IMR-90 (cell line): ENCODE results near the gene SH3GL2. TPM values are rescaled to one million over a fixed set of nuclear protein-coding genes. Genes with fewer than 3 reads are reported as not detected.

Experiments
- ATAC-seq: fragments of 200-7000 bp; cut with Tn5 transposase; 2 replicates; pipeline ENCODE4 v1.9.1; 2020; ENCODE audit warnings: low read depth, mild to moderate bottlenecking, moderate library complexity
- BruUV-seq: library from RNA; stranded (reverse); fragments of 400-500 nt; replicated peaks from 2 replicates; lab custom pipeline; 2021; lab: Mats Ljungman, UMichigan
- CTCF ChIA-PET: fragments of 300-600 bp; formaldehyde crosslinking; extraction: SDS; loops from one replicate; lab custom pipeline; 2021; ENCODE audit warnings: antibody characterized with exemption; lab: Yijun Ruan, JAX
- POLR2A ChIA-PET: fragments of 300-600 bp; sonication (Branson Sonifier 250); formaldehyde crosslinking; loops from one replicate; lab custom pipeline; 2022; ENCODE audit warnings: antibody characterized with exemption; ENCODE audit not compliant: unreplicated experiment; lab: Charles Lee
- DNase-seq: peaks from one replicate; pipeline ENCODE4 v3.0.0; 2013
- H2AFZ ChIP-seq: replicated peaks from 2 replicates; pipeline ENCODE3; 2013; ENCODE audit warnings: low read length, mild to moderate bottlenecking; ENCODE audit not compliant: poor library complexity
- H2AK5ac ChIP-seq: 2 replicates; pipeline ENCODE4 v1.6.1; 2013; ENCODE audit warnings: low read depth, low read length, inconsistent platforms
- H2AK9ac ChIP-seq: replicated peaks from 2 replicates; pipeline ENCODE3; 2013; ENCODE audit warnings: mild to moderate bottlenecking, low read depth, low read length, moderate library complexity; ENCODE audit not compliant: poor library complexity
- H2BK120ac ChIP-seq: 2 replicates; pipeline ENCODE4 v1.6.1; 2013; ENCODE audit warnings: low read depth, low read length, inconsistent platforms
- H2BK15ac ChIP-seq: 3 replicates; pipeline ENCODE4 v1.6.1; 2013; ENCODE audit warnings: low read depth, low read length, inconsistent platforms
- H2BK20ac ChIP-seq: 2 replicates; pipeline ENCODE4 v1.6.1; 2013; ENCODE audit warnings: low read depth, mild to moderate bottlenecking, inconsistent platforms, low read length, moderate library complexity
- H2BK5ac ChIP-seq: 2 replicates; pipeline ENCODE4 v1.6.1; 2013; ENCODE audit warnings: mild to moderate bottlenecking, low read depth, low read length, inconsistent platforms; ENCODE audit not compliant: poor library complexity, severe bottlenecking
- H3K14ac ChIP-seq: replicated peaks from 2 replicates; pipeline ENCODE4 v1.6.1; 2013; ENCODE audit warnings: low read depth, low read length, inconsistent platforms
- H3K18ac ChIP-seq: 2 replicates; pipeline ENCODE4 v1.6.1; 2013; ENCODE audit warnings: low read depth, low read length, control low read depth
- H3K23ac ChIP-seq: 2 replicates; pipeline ENCODE4 v1.6.1; 2013; ENCODE audit warnings: low read depth, low read length, inconsistent platforms
- H3K27ac ChIP-seq: 2 replicates; pipeline ENCODE4 v1.5.1; 2013; ENCODE audit warnings: mild to moderate bottlenecking, control low read depth, low read length; ENCODE audit not compliant: insufficient read depth
- H3K27me3 ChIP-seq: 2 replicates; pipeline ENCODE4 v1.6.1; 2013; ENCODE audit warnings: low read length; ENCODE audit not compliant: control insufficient read depth, insufficient read depth
- H3K36me3 ChIP-seq: 2 replicates; pipeline ENCODE4 v1.6.1; 2013; ENCODE audit warnings: low read length, mixed read lengths; ENCODE audit not compliant: control insufficient read depth, insufficient read depth
- H3K4ac ChIP-seq: 2 replicates; pipeline ENCODE4 v1.6.1; 2013; ENCODE audit warnings: low read depth, low read length, inconsistent platforms
- H3K4me1 ChIP-seq: 2 replicates; pipeline ENCODE4 v1.6.1; 2013; ENCODE audit warnings: low read length, mixed read lengths; ENCODE audit not compliant: control insufficient read depth, insufficient read depth
- H3K4me2 ChIP-seq: 2 replicates; pipeline ENCODE4 v1.6.1; 2013; ENCODE audit warnings: low read depth, mild to moderate bottlenecking, control low read depth, low read length, moderate library complexity
- H3K4me3 ChIP-seq: 2 replicates; pipeline ENCODE4 v1.5.1; 2013; ENCODE audit warnings: low read depth, mild to moderate bottlenecking, control low read depth, low read length, moderate library complexity; ENCODE audit not compliant: insufficient read depth
- H3K56ac ChIP-seq: 2 replicates; pipeline ENCODE4 v1.6.1; 2013; ENCODE audit warnings: low read length, inconsistent platforms; ENCODE audit not compliant: insufficient read depth; ENCODE audit errors: extremely low read depth
- H3K79me1 ChIP-seq, 2 experiments: 2 replicates each; pipeline ENCODE4 v1.6.1; 2013; ENCODE audit warnings: low read length in 2 of 2, inconsistent platforms in 1 of 2, low read depth in 1 of 2
- H3K9ac ChIP-seq: 2 replicates; pipeline ENCODE4 v1.6.1; 2013; ENCODE audit warnings: low read depth, low read length, control low read depth
- H3K9me1 ChIP-seq: 2 replicates; pipeline ENCODE4 v1.6.1; 2013; ENCODE audit warnings: low read length, inconsistent platforms; ENCODE audit not compliant: insufficient read depth
- H3K9me3 ChIP-seq: 2 replicates; pipeline ENCODE4 v1.6.1; 2013; ENCODE audit warnings: low read length; ENCODE audit not compliant: control insufficient read depth, insufficient read depth
- H4K20me1 ChIP-seq: 2 replicates; pipeline ENCODE4 v1.6.1; 2013; ENCODE audit warnings: low read length, inconsistent platforms; ENCODE audit not compliant: insufficient read depth
- H4K5ac ChIP-seq: 2 replicates; pipeline ENCODE4 v1.6.1; 2013; ENCODE audit warnings: mild to moderate bottlenecking, low read depth, low read length, control low read depth
- H4K8ac ChIP-seq, 2 experiments: 2 replicates each; pipeline ENCODE4 v1.6.1; 2013; ENCODE audit warnings: low read depth in 2 of 2, low read length in 2 of 2, control low read depth in 1 of 2, inconsistent platforms in 1 of 2
- H4K91ac ChIP-seq: 2 replicates; pipeline ENCODE4 v1.6.1; 2013; ENCODE audit warnings: low read depth, low read length, inconsistent platforms; ENCODE audit not compliant: insufficient read depth
- BHLHE40 ChIP-seq: fragments of 150-350 bp; IDR thresholded peaks from 2 replicates; pipeline ENCODE4 v1.6.1; 2016; ENCODE audit warnings: mild to moderate bottlenecking, low read depth, low read length
- CEBPB ChIP-seq: IDR thresholded peaks from 2 replicates; pipeline ENCODE4 v1.6.1; 2012; ENCODE audit warnings: low read depth, low read length, improper control_type of control experiment
- FOS ChIP-seq: fragments of 150-350 bp; IDR thresholded peaks from 2 replicates; pipeline ENCODE4 v1.6.1; 2016; ENCODE audit warnings: low read depth, low read length
- MAFK ChIP-seq: IDR thresholded peaks from 2 replicates; pipeline ENCODE4 v1.6.1; 2012; ENCODE audit warnings: low read depth, low read length, improper control_type of control experiment
- MAZ ChIP-seq: IDR thresholded peaks from 2 replicates; pipeline ENCODE4 v1.6.1; 2012; ENCODE audit warnings: low read depth, mild to moderate bottlenecking, low read length, improper control_type of control experiment, moderate library complexity, borderline replicate concordance
- RCOR1 ChIP-seq: IDR thresholded peaks from 2 replicates; pipeline ENCODE4 v1.6.1; 2012; ENCODE audit warnings: mild to moderate bottlenecking, low read length, improper control_type of control experiment; ENCODE audit not compliant: insufficient replicate concordance
- RFX5 ChIP-seq: IDR thresholded peaks from 2 replicates; pipeline ENCODE4 v1.8.0; 2012; ENCODE audit warnings: low read depth, mild to moderate bottlenecking, low read length, moderate library complexity
- SMC3 ChIP-seq: fragments of 150-350 bp; IDR thresholded peaks from 2 replicates; pipeline ENCODE4 v1.6.1; 2016; ENCODE audit warnings: low read depth, mild to moderate bottlenecking, antibody characterized with exemption, low read length, moderate library complexity
- WGBS, 2 experiments: methylation state at CpG; one replicate each; pipeline versions ENCODE4 v1.1.5 to v1.1.7; 2013; ENCODE audit warnings: missing lambda C conversion rate in 2 of 2; ENCODE audit not compliant: insufficient read length in 1 of 2; ENCODE audit errors: extremely low coverage in 2 of 2; 5-methylcytosine and 5-hydroxymethylcytosine counted together
- dilution Hi-C: fragments of 300-500 bp; cut with HindIII; formaldehyde crosslinking; loops from one replicate; pipeline ENCODE4 v1.14.3; 2018; ENCODE audit warnings: low sequenced_read_pairs; ENCODE audit not compliant: unreplicated experiment
- in situ Hi-C: fragments of 300-500 bp; cut with MboI; formaldehyde crosslinking; loops from 3 replicates; pipeline ENCODE4 v1.14.3; 2019; ENCODE audit warnings: low sequenced_read_pairs, inconsistent platforms, mixed read lengths
- intact Hi-C: fragments of 100-400 bp; cut with micrococcal nuclease; formaldehyde crosslinking; loops from 2 replicates; pipeline ENCODE4 v1.10.0; 2022
- polyA plus RNA-seq, 3 experiments: library from polyadenylated mRNA; depleted of rRNA; stranded (reverse); fragments of >200 nt; gene quantifications; 2 replicates each; pipeline ENCODE4 v1.2.3, GENCODE V29; 2012; ENCODE audit warnings: low replicate concordance in 1 of 3
- total RNA-seq: library from RNA; depleted of rRNA; stranded (reverse); fragments of >200 nt; gene quantifications from 2 replicates; pipeline ENCODE4 v1.2.3, GENCODE V29; 2012
- TF ChIP-seq, protein P1 (sequence below): fragments of 150-350 bp; IDR thresholded peaks from 2 replicates; pipeline ENCODE4 v1.6.1; 2017; ENCODE audit warnings: mild to moderate bottlenecking, antibody characterized with exemption, low read length, low read depth

SH3GL2 gene
- total and polyA plus RNA-seq, 2 of the 4 experiments (the other 2 are of a cell fraction): under 0.01 to 0.05 TPM

GRCh38 chr9:17726298-17726697 is 147.4 kb downstream of the SH3GL2 start:
- DNase-seq: no peak
- no peak overlapping the region for H2AK9ac ChIP-seq
- no peak for ATAC-seq
- H2BK15ac ChIP-seq: no peak overlapping the region
- H4K20me1 ChIP-seq: no peaks in the 10 kb centered on the region
- TF ChIP-seq CEBPB: no peak
- TF ChIP-seq RCOR1: no peak
- TF ChIP-seq SMC3: no peak
- TF ChIP-seq FOS: no peak
- TF ChIP-seq BHLHE40: no peak
- no peak for TF ChIP-seq RFX5
- TF ChIP-seq, protein P1, sequence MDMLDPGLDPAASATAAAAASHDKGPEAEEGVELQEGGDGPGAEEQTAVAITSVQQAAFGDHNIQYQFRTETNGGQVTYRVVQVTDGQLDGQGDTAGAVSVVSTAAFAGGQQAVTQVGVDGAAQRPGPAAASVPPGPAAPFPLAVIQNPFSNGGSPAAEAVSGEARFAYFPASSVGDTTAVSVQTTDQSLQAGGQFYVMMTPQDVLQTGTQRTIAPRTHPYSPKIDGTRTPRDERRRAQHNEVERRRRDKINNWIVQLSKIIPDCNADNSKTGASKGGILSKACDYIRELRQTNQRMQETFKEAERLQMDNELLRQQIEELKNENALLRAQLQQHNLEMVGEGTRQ: no peak
- TF ChIP-seq MAFK: no peak
- no peak for TF ChIP-seq MAZ
- in situ Hi-C loops: no loop called here
- no peaks in the 10 kb centered on the region for H3K4me1 ChIP-seq
- H2AK5ac ChIP-seq: no peak overlapping the region
- H3K4me2 ChIP-seq: no peak overlapping the region
- no peak overlapping the region for H3K4me3 ChIP-seq
- no peak overlapping the region for H3K9ac ChIP-seq
- no CpG with 5 or more reads among the region's 5 CpGs for WGBS, 2 experiments
- H3K9me1 ChIP-seq: no peaks in the 10 kb centered on the region
- dilution Hi-C loops: no loop called here
- no TSS peak for BruUV-seq
- no peak overlapping the region for H2BK20ac ChIP-seq
- H3K4ac ChIP-seq: no peak overlapping the region
- no peaks in the 10 kb centered on the region for H3K9me3 ChIP-seq
- H3K23ac ChIP-seq: no peak overlapping the region
- no peaks in the 10 kb centered on the region for H3K79me1 ChIP-seq
- no peaks in the 10 kb centered on the region for H3K27me3 ChIP-seq
- no peak overlapping the region for H2AFZ ChIP-seq
- H3K56ac ChIP-seq: no peak overlapping the region
- no peak overlapping the region for H4K91ac ChIP-seq
- H3K27ac ChIP-seq: no peak overlapping the region
- no peak overlapping the region for H3K14ac ChIP-seq
- no peak overlapping the region for H4K8ac ChIP-seq
- ChIA-PET POLR2A (no interaction called here), CTCF (no interaction called here)
- intact Hi-C loops: no loop called here
- H2BK5ac ChIP-seq: no peak overlapping the region
- no peak overlapping the region for H3K18ac ChIP-seq
- no peak overlapping the region for H2BK120ac ChIP-seq
- no peaks in the 10 kb centered on the region for H3K36me3 ChIP-seq
- H4K5ac ChIP-seq: no peak overlapping the region
